GM21515 (cell line): ENCODE measurements around the gene NACC1.

ENCODE experiments used
- ATAC-seq: cut with Tn5 transposase; IDR thresholded peaks from one replicate; pipeline ENCODE4 v1.9.1; 2021; ENCODE audit not compliant: unreplicated experiment

NACC1 gene

DNA sequence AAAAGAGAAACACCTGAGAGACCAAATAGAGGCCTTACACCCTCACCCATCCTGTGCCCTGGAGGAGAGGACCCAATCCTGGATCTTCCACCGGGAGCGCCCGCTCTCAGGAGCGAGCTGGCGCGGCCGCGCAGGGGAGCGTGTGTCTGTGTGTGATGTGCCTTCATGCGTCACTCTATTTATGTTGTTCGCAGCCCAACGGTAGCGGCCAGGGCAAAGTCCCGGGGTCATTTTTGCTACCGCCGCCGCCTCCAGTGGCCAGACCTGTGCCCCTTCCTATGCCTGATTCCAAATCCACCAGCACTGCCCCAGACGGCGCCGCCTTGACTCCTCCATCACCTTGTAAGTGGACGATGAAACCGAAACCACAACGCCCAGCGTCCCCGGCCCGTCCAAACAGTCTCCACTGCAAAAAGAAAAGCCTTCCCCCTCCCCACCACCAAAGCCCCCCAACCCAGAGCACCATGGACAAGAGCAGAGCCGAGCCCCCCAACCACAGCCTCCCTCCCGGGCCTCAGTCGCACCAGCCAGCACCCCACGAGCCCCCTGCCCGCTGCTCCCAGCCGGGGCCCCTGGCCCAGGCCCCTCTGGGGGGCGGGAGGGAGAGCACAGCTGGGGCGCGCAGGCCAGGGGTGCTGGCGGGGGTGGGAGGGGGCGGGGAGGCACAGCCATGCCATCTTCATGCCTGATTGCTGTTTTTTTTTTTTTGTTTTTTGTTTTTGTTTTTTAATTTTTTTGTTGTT, 30.1 kb upstream of the NACC1 start:
- ATAC-seq: no peak

DNA sequence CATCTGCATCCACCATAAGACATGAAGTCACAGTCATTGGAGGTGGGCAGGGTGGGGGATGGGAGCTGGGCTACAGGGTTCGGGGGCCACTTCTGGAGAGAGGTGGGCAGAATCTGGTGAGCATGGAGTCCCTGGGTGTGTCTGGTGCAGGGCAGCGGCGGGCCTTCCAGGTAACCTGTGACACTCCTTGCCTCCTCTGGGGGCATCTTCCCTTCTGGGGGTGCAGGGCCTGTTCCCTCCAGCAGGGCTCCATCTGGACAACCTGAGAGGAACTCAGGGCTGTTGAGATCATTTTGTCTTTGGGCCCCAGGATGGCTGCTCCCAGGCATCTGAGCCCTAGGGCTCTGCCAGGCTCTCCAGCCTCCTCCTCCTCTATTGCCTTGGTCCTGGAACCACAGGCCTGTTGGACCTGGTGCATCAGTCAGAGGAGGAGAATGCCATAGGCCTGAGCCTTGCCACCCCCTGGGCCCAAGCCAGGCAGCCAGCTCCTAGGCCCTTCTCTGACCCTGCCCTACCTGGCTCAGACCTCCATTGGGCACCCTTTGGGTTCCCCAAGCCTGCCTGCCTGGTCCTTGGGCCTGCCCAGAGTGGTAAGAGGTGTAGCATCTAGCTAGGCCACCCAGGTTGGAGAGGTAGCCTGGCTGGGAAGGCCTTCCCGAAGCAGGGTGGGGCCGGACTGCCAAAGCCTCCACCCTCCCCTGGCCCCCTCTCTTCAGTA, 28.8 kb upstream of the NACC1 start:
- no peak for ATAC-seq

DNA sequence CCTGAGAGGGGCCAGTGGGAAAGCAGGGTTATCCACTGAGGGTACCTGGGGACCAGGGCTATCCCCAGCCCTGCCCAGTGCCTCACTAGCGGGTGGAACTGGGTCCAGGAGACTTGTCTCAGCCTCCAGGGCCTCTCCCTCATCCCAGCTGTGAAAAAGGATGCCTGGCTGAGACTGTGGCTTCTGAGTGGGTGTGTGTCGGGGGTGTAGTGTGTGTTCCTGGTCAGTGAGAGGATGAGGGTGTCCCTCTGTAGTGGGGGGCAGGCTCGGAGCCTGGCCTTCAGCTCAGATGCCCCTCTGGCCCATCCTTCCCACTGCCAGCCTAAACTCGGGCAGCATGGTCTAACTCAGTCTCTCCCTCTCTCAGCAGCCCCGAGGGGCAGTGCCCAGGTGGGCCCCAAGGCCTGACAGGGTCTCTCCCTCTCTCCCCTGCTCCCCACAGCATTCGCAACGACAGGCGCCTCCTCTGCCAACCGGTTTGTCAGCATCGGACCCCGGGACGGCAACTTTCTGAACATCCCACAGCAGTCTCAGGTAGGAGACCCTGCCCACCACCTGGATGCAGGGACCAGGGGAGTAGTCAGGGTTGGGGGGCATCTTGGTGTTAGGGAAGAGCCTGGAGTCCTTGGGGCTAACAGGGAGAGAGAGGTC, 28.1 kb upstream of the NACC1 start:
- no peak for ATAC-seq

DNA sequence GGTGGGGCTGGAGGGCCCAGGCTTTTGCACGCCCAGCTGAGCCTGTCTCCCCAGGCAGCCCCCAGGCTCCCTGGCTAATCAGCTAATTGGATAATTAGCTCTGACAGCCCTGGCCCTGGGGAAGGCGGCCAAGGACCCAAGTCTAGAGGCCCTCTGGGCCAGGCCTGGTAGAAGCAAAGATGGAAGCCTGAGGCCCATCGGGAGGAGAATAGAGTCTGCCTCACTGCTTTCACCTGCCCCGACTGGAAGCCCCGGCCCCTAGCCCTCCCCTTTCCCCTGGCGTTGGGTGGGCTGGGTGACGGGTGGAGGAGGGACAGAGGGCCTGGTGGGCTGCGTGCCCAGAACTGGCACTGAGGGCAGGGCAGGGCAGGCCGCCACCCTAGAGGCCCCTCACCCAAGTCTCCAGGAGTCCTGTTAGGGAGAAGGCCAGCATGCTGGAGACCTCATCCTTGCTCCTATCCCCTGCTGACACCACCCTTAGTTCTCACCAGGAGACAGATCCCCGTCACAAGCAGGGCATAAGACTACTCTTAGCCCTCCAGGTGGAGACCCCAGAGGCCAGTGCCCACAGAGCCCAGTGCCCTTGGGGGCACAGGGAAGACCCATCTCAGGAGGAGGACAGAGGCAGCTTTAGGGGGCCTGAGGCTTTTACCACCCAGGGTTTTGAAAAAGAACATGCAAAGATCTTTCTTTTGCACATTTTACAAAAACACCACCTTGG, 27.4 kb upstream of the NACC1 start:
- no peak for ATAC-seq

DNA sequence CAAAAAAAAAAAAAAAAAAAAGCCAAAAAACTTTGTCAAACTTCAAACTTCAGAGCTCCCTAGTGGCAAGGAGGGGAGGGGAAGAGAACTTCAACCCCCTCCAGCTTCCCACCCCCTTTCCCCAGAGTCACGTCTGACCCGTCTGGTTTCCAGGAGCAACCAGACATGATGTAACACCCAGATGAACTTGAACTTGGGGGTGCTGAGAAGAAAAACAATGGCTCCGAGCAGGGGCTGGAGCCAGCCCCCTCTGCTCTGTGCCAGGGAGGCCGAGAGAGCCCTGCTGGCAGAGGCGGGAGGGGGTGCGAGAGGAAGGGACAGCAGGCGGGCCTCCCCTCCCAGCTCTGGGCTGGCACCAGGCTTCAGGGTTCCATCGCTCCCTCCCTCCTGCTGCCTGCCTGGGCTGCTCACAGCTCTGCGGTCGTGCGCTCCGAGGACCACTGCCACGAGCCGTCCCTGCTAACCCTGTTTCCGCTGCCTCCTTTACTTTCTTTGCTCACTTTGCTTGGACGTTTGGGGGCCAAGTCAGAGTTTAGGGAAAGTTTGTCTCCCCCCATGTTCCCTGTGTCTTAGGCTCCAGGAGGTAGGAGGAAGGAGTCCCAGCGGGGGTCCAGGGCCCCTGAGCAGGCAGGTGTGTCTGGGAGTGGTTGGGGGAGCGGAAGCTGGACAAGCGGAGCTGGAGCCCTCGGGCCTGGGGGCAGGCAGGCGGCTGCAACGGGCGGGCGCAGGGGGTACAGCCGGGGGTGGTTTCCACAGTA, 26.5 kb upstream of the NACC1 start:
- ATAC-seq: no peak

DNA sequence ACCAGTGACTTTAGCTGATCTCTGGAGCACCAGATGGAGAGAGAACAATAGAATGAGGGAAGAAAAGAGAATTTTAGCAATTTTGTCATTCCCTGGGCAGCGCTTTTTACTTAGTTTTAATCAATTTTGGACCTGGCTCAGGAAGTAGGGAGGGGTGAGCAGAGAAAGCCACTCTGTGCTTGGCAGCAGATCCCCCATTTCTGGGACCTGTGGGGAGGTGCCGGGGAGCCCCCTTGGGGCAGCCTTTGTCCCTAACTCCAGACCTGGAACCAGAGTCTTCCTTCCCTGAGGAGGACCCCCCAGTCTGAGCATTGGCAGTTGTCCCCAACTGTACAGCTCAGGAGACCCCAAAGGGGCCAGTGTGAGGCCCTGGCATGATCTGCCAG, 25.9 kb upstream of the NACC1 start:
- no peak for ATAC-seq

DNA sequence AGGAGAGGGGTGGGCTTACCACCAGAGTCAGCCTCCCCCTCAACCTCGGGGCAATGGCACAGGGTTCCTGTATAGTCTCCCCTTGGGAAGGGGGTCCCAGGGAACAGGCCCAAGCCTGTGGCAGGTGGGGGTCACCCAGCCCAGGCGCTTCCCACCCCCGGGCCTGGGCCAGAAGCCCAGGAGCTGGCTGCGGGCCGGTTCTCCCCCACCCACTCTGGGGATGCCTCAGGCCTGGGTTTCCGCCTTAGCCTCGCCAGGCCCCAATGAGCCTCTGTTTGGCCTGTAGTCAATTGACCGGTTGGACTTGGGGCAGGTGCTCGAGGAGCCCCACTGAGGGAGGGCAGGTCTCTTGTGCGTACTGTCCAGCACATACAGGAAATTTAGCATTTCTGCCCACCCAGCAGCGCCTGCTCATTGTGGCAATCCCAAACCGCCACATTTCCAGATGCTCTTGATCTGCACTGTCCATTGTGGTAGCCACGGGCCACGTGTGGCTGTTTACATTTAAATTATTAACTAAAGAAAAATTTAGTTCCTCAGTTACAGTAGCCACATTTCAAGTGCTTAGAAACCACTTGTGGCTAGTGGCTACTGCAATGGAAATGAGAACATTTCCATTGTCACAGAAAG, 25.3 kb upstream of the NACC1 start:
- ATAC-seq: no peak

DNA sequence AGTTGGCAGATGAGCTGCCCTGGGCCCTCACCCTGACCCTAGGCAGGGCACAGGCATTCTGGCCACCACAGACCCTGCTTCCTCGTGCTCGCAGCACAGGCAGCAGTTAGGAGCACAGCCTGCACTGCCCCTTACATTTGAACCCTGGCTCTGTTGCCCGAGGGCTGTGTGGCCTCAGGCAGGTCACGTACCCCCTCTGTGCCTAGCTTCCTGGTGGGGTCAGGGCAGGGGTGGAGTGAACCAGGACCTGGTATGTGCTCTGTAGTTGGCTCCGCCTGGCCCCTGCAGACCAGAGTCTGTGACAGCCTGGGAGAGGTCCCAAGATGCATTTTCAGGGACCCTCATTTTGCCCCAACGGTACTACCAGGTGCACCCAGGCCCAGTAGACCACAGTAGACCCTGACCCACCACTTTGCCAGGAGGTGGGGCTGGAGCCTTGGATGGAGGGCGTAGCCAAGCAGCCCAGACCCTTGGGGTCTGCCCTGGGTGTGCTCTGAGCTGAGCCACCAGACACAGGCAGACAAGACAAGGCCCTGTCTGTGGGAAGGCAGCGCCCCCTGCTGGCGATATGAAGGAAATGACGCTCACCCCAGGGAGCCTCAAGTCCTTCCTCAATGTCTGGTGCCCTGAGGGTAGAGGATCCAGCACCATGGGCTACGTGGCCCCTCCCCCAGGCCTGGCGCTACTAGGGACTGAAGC, 24.5 kb upstream of the NACC1 start:
- ATAC-seq: peak; percentile 56

DNA sequence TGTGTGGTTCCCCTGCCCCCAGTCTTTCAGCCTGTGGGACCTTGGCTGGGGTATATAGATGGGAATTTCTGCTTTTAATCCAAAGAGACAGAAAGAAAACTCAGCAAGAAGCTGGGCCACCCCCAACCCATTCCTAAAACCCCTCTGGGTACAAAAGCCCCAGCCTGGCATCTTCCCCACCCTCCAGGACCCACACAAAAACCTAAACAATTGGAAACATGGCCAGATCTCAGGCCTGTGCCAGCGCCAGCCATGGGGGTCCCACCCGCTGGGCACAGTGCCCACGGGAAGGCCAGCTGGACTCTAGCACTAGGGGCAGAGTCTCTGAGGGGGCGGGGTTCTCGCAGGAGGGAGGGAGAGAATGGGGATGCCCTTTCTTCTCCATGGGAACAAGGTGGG, 24.0 kb upstream of the NACC1 start:
- no peak for ATAC-seq

DNA sequence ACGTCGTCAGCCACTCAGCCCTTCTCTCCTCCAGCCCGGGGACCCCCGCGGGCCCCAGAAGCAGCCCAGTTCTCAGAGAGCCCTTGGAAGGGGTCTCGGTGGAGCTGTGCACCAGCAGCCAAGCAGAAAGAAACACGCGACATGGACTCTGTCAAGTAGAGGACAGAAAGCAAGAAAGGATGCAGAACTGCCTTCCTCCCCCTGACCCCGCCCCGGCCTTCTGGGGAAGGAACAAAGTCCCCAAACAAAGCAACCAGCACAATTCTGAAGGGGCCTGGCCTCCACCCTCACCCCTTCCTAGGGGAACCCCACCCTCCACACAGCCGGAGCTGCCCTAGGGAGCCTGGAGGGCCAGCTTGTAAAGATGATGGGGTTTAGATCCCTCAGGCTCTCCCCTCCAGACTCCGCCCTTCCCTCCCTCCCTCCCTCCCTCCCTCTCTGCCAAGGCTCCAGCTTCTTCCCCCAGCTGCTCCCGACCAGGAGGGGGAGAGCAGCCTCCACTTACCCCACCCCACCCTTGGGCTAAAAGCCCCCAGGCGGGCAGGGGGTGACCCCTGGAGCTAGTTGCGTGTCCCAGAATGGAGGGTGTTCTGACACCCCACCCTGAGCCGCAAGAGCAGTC, 23.2 kb upstream of the NACC1 start:
- ATAC-seq: no peak

DNA sequence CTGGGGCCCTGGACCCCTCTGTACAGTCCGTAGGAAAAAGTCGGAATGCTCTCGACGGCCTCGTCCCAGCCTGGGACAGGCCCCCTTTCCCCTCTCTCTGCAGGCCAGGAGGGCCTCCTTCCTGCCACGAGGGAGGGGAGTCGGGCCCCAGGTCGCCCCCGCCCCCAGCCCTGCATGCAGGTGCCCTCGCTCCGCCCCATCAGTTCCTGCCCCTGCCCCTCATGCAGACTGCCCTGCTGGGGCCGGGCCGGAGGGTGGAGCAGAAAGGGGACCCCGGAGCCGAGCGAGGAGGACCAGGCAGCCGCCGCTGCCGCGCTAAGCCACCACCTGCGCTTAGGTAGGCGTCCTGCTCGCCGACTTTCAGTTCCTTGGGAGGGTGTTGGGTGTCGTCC, 22.7 kb upstream of the NACC1 start:
- no peak for ATAC-seq

DNA sequence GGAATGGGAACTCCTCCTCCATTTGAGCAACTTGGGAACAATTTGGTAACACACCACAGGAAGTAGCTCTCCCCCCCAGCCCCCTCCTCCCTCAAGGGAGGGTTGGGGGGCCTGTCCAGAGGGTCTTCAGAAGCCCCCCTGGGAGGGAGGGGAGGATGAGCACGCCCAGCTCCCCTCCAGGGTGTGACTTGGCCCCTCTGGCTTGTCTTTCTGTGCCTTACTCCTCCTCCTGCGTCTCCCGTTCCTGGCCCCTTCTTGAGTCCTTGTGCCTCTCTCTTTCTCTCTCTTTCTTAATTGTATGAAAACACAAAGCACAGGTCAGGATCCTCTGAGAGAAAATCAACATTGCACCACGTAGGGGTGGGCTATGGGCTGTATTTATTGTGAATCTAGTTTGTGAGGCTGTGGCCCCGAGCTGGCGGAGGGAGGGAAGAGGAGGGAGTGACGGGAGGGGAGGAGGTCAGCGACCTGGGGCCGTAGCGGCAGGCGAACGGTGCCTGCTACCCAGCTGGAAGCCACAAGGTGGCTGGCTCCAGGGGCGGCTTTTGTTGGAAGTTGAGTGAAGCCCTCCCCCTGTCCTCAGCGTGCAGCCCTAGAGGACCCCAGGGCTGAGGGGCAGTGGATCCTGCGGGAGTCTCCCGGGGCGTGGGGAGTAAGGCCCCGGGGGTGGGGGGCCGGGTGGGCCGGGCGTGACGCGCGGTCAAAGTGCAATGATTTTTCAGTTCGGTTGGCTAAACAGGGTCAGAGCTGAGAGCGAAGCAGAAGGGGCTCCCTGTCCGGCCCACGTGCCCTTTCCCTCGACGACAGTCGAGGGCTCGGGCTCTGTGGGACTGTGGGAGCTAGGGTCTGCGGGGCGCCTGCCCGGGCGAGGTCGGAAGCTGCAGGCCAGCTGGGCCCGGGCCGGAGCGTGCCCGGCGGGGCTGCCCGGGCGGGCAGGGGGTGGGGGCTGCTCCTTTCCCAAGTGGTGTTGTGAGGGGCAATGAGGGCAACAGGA, 21.8 kb upstream of the NACC1 start:
- ATAC-seq: no peak

DNA sequence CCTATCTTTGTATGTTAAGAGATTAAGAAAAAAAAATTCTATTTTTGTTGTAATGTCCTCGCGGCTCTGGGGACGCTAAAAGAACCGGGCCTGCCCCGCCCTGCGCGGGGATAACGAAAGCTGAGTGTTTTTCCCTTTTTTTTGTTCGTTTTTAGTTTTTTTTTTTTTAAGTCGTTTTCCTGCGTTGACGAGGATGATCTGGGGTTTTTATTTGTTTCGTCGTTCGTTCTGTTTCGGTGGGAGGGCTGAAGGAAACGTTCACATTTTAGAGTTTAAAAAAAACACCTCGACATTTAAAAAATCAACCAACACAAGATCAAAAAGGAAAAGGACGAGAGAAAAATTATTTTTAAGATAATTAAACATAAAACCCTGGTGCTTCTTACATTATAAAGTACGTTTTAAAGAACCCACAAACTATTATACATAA, 21.0 kb upstream of the NACC1 start:
- no peak for ATAC-seq

DNA sequence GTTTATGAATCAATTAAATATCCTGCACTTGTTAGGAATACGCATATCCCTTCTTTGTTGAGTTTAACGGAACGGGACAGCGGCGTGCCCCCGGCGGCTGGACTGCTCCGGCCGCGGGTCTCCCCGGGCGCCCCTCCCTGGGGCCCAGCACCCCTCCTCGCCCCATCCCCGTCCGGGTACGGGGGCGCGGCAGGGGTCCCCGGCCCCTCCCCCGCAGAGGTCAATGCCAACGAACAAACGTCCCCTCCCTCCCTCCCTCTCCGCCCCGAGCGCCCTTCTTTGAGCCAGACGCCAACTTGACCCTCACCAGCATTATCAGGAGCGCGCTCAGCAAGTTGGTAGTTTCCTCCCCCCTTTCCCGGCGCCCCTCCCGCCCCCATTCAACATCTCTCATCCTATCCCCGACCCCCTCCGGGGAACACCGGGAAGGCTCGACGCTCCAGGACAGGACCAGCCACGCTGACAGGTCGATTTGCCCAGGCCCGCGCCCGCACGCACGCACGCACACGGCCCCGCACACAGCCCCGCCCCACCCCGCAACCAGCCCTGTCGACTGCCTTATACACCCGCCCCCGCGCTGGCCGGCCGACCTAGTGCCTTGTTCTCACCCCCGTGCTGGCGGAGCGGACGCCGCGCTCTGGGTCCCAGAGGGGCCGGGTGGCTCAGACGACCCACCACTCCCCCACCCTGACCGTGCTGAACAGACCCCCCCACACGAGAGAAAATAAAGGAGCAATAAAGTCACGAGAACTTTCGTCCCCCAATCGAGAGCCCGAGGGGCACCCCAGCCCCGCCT, 20.4 kb upstream of the NACC1 start:
- no peak for ATAC-seq

DNA sequence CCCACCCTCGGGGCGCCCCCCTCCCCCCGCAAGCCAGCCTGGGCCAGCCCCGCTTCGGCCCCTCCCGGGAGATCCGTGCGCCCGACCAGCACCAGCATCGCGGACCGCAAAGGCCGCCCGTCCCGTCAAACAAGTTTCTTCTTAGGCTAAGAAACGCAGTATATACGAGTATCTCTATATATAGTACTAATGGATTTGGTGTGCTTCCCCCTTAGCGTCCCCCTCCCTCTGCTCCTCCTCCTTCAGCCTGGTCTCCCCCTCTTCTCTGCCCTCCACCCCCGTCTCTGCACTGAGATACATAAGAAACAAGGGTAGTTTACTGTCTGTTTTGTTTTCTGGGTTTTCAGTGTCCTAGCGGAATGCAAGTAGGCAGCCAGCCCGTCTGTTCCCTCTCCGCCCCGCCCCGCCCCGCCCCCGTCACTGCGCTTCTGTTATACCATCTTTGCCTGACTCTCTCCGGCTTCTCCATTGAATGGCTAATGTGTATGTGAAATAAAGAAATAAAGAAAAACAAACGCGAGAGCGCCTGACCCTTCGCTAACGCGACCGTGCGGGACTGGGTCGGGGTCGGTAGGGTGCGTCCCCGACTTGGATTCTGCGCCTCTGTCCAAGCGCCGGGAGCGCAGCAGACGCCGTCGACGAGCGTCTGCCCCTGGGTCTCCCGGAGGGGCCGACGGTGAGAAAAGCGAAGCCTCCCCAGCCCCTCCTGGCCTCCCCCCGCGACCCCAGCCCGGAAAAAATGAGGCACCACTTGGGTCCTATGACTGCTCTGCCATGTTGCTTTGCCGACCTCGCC, 19.6 kb upstream of the NACC1 start:
- ATAC-seq: no peak
